T-helper 2 cell (primary cell): ENCODE results near the gene CTAG1B.
A peak's percentile ranks its signal among the peaks of the same experiment; 100 is the strongest.
"Not testable (repeated sequence)": the region's sequence is repeated elsewhere in the genome, so short reads cannot be mapped to it uniquely, and the experiment has no call there.

Experiments used
- DNase-seq, 5 experiments: peaks; one replicate each; pipeline versions ENCODE4 v3.0.0 to v3.0.0-alpha.2; 2012 to 2022
- total RNA-seq, 2 donors: gene quantifications; one replicate each; lab custom pipeline; 2026; lab: John Stamatoyannopoulos, UW

The CTAG1B gene
- total RNA-seq, result 0 reads per million in 2 donors

DNA sequence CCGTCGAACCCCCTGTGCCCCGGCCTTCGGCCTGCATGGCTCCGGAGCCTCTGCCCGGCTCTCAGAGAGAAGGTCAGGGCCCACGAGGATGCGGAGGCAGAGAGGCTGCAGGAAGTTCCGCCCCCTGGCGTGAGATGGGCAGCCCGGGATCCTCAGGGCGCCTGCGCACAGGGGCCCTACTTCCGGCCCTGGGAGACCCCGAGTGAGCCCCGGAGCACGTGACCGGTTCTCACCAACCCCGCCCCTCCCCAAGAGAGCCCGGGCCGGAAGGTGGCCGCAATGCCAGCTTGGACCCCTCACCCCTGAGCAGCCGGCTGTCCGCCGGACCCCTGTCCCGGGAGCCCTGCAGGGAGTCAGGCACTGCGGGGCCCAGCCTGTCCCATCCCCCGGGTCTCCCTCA is at the start of gene CTAG1B:
TSS of gene CTAG1B (minus strand) at position 101 of the 400 bp plus-strand sequence. CDS start at position 37, 64 bp downstream.
- DNase-seq, result not testable (repeated sequence)

- no peak for DNase-seq
These were observed 42.8 kb upstream of the CTAG1B start for GRCh38 chrX:154661899-154662298.

GRCh38 chrX:154661170-154661569 is 42.1 kb upstream of the CTAG1B start:
- no peak for DNase-seq

DNA sequence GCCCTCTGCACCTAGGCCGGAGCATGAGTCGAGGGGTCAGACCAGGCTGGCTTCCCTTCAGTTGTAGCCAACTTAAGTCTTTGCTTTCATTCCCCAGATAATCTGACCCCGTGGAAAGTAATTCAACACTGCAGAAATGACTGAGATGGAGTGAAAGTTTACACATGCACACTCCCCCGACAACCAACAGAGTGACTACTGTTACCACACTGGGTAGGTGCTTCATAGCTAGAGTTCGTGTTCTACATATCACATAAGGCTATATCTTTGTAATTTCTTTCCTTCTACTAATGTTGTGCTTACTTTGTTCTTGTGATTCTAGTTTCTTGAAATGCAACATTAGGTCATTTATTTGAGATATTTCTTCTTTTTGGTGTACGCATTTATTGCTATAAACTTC is 41.5 kb upstream of the CTAG1B start:
- peak in 1 of 5 experiments; percentile 41 for DNase-seq

DNA sequence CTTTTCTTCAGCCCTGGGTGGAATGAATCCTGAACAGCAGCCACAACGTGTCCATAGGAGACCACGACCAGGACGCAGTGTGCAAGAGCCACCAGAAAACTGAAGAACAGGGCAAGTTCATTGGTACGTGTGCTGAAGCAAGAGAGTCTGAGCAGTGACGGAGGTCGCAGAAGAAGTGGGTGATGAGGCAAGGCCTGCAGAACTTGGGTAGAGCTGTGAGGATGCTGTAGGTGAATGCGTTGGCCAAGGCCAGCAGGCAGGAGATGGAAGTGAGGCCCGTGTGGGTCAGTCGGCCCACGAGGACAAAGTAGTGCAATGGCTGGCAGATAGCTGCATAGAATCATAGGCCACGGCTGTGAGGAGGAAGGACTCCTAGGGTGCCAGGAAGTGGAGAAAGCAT is 39.9 kb upstream of the CTAG1B start:
- DNase-seq, result no peak

GRCh38 chrX:154658187-154658586 is 39.1 kb upstream of the CTAG1B start:
- no peak for DNase-seq

GRCh38 chrX:154657226-154657805 is 38.2 kb upstream of the CTAG1B start:
- no peak for DNase-seq

DNA sequence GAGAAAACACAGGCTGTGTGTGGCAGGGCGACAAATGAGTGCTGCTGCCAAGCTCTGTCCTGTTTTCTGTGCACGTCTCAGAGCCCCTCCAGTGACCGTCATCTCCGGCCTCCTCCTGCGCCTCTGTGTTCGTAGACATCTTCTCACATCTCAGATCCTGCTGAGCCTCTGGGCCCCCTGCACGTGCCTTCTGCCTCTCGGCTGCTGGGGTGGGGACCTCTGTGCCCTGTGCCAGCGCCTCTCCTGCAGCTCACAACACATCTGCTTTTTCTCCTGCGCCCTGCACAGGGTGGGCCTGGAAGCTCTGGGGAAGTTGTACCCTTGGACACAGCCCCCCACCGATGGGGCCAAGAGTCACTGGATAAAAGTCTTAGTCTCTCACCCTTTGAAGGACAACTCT is 36.7 kb upstream of the CTAG1B start:
- DNase-seq, result no peak

GRCh38 chrX:154655346-154655745 is 36.3 kb upstream of the CTAG1B start:
- no peak for DNase-seq

GRCh38 chrX:154654925-154655324 is 35.8 kb upstream of the CTAG1B start:
- DNase-seq, result no peak

GRCh38 chrX:154654372-154654771 is 35.3 kb upstream of the CTAG1B start:
- no peak for DNase-seq

DNA sequence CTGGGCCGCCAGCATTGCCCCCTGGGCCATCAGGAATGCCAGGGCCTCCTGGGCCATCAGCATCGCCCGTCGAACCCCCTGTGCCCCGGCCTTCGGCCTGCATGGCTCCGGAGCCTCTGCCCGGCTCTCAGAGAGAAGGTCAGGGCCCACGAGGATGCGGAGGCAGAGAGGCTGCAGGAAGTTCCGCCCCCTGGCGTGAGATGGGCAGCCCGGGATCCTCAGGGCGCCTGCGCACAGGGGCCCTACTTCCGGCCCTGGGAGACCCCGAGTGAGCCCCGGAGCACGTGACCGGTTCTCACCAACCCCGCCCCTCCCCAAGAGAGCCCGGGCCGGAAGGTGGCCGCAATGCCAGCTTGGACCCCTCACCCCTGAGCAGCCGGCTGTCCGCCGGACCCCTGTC is 34.3 kb upstream of the CTAG1B start, which contains the start of gene CTAG2:
TSS of gene CTAG2 (minus strand) at position 167 of the 400 bp plus-strand sequence. CDS start at position 103, 64 bp downstream.
- DNase-seq, result not testable (repeated sequence)

- no peak for DNase-seq
These were observed 33.9 kb upstream of the CTAG1B start for GRCh38 chrX:154653048-154653401.

- DNase-seq, result no peak
These were observed 33.4 kb upstream of the CTAG1B start for GRCh38 chrX:154652311-154653047.

GRCh38 chrX:154650221-154650510 is 31.1 kb upstream of the CTAG1B start:
- no peak for DNase-seq

DNA sequence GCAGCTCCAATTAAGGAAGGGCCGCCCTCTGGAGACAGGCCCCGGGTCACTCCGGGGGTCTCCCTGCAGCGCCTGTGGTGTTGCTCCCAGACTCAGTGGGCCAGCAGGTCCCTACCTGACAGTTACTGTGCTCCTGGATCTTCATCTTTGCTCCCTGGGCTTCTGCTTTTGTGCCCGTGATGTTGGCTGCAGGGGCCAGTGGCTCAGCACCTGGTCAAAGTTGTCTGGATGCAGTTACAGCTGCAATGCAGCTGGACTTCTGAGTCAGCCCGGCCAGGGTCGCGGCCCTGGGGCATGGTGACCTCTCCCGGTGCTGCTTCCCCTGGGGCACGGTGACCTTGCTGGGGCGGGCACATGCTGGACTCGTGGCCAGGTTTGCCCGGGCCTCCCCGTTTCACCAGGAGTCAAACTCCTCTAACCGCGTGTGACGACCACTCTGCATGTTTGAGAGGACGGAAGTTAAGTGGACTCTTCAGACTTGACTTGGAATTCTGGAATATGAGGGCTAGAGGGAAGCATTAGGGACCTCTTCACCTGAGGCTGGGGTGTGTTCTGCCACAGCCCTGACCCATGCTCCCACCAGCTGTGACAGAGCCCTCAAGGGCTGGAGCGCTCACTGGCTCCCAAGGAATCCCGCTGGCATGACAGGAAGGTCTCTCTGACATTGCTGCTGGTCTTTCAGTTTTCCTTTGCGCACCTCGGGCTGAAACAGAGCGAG is 30.6 kb upstream of the CTAG1B start:
- no peak for DNase-seq

- no peak for DNase-seq
These were observed 29.8 kb upstream of the CTAG1B start for GRCh38 chrX:154648931-154649330.

DNA sequence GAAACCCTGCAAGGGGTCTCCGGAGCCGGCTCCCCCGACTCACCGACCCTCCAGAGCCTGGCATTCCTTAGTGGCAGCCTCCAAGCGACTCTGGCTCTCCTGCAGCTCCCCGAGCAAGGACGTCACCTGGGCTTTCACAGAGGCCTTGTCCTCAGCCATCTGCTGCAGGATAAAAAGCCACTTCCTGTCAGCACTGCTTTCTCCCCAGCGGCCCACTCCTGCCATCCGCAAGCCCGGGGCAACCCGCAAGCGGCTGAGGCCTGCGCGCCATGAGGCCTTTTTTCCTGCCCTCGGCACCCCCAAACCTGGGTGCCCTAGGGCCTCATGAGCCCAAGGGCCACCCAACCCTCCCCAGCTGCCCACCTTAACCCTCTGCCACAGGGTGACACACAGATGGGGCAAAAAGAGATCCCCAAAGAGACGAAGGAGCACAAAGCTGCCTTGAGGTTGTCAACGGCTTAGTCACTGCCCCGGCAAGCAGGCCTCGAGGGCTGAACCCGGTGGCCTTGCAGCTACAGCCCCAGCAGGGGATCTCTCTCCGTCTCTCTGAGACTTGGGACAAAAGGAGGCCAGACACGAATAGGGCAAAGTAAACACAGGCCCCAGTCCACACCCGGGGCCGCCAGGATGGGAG is 26.8 kb upstream of the CTAG1B start:
- not testable (repeated sequence) for DNase-seq

DNA sequence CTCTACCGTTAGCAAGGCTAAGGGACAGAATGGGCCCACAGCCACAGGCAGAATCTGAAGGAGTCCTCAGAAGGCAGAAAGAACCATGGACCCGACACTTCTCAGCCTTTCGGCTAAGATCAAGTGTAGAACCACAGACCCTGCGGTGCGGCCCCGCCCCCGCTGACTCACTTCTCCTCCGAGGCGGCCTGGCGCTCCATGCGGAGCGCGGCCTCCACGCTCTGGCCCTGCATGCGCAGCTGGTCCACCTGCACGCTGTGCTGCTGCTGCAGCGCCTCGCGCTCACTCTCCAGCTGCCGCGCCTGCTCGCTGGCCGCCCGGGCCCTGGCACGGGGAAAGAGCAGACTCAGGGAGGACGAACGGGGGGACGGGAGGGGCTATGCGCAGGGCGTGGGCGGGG is 24.6 kb upstream of the CTAG1B start:
- DNase-seq, result not testable (repeated sequence)

GRCh38 chrX:154641740-154642139 is 22.7 kb upstream of the CTAG1B start:
- DNase-seq, result not testable (repeated sequence)

DNA sequence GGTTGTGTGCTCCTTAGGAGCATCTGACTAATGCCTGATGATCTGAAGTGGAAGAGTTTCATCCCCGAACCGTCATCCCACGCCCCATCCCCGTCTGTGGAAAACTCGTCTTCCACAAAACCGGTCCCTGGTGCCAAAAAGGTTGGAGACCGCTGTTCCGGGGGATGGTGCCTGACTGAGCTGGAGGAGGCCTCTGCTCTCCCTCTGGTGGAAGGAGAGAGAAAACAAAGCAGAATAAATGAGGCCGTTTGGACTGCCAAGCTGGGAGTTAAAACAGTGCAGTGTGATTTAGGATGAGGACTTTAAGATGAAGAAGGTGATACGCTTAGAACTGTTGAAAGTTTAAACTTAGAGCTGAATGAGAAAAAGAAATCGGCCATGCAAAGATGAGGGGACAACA is 14.6 kb upstream of the CTAG1B start:
- not testable (repeated sequence) for DNase-seq

GRCh38 chrX:154630949-154631348 is 11.9 kb upstream of the CTAG1B start:
- DNase-seq, result not testable (repeated sequence)

DNA sequence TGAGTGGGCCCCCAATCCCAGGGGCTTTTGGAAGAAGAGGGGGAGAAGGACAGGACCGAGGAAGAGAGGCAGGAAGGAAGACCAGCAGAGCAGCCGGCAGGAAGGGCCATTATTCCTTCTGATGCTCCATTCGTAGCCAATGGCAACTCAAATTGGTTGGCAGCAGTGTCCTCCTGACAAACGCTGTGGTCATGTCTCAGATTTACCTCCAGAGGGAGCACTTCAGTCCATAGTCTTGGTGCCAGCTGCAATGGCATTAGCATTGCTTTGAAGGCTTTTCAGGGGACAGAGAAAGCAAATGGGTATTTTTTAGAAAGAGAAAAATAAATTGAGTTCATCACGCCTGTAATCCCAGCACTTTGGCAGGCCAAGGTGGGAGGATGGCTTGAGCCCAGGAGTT is 9.9 kb upstream of the CTAG1B start:
- DNase-seq, result not testable (repeated sequence)
